ENCODE data around the gene BRCA1.

The BRCA1 gene

DNA sequence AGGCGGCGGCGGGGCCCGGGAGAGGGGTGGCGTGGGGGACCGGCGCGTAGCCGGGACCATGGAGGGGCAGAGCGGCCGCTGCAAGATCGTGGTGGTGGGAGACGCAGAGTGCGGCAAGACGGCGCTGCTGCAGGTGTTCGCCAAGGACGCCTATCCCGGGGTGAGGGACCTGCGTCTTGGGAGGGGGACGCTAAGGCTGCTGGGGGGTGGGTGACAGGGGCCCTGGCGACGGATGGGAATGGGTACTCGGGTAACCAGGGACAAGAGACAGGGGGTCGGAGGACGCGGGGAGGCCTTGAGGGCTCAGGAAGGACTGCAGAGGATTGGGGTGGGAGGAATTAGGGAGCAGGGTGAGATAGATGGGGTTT lies 99.9 kb downstream of the BRCA1 start:
- no peak for DNase-seq

DNA sequence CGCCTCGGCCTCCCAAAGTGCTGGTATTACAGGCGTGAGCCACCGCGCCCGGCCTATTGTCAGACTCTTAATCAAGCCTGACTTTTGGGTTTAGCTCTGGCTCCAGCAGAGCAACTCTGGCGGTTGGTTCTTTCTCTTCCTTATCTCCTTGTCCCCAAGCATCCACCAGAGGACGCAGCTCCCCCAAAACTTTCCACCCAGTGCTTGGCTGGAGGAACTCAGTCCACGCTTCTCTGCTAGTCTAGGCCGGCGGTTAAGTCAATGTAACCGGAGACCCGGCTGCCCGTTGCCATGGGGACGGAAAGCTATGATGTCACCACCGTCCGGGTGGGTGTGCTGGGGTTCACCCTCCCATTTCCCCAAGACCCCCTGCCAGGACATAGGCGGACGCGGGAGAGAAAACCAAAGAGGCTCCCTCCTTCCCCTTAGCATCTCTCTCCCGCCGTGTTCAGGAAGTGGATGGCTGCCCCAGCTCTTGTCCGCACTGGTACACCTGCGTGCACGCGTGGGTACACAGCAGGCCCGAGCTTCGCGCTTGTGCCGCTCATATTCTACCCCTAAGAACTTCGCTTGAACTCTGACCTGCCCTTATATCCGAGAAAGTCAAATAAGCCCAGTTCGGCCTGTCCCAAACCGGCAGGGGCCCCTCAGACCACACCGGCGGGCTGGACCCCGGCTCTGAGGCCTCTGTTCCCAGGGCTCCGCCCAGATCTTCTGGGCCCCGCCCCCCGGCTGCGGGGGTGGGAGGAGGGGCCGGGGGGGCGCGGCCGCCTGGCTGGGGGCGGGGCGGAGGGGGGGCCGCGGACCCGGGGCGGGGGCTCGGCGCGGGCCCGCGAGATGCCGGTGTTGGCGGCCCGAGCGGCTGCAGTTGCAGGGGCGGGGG lies 100.5 kb downstream of the BRCA1 start, which contains the start of gene RND2:
Gene RND2 (plus strand): TSS at position 825 of the 883 bp plus-strand sequence. CDS start 117 bp downstream, outside the sequence.
- peak; percentile 96 for DNase-seq

DNA sequence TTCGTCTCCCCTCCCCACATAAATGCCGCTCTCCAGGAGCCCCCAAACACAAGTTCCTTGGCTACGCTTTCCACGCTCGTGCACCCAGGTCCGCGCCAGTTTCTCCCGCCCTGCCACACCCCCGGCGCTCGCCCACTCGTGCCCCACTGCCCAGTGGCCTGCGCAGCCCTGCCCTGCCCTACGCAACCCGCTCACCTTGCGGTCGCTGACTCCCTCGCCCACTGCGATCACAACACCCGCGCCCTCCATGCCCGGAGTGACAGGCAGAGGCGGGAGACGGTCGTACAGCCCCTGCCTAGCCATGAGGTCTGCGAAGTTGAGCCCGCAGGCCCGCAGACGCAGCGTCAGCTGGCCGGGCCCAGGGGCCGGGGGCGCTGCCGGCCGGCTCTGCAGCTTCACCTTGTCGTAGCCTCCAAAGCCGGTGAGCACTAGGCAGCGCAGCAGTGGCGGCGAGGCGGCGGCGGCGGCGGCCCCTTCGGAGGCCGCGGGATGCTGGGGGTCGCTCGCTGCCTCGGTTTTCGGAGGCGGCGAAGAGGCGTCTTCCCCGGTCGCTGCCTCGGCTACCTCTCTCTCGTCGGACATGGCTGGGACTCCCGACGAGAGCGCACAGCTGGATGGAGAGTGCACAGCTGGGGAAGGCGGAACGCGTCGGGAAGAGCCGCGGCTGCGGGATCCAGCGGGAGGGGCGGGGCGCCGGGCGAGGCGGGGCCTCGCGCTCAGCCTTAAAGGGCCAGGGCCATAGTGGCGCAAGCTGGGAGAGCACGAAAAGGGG lies 103.2 kb downstream of the BRCA1 start, which contains the start of gene VAT1:
Gene VAT1 (minus strand): TSS at position 645 of the 772 bp plus-strand sequence. CDS start 63 bp downstream, at position 582.
- peak; percentile 78 for DNase-seq

DNA sequence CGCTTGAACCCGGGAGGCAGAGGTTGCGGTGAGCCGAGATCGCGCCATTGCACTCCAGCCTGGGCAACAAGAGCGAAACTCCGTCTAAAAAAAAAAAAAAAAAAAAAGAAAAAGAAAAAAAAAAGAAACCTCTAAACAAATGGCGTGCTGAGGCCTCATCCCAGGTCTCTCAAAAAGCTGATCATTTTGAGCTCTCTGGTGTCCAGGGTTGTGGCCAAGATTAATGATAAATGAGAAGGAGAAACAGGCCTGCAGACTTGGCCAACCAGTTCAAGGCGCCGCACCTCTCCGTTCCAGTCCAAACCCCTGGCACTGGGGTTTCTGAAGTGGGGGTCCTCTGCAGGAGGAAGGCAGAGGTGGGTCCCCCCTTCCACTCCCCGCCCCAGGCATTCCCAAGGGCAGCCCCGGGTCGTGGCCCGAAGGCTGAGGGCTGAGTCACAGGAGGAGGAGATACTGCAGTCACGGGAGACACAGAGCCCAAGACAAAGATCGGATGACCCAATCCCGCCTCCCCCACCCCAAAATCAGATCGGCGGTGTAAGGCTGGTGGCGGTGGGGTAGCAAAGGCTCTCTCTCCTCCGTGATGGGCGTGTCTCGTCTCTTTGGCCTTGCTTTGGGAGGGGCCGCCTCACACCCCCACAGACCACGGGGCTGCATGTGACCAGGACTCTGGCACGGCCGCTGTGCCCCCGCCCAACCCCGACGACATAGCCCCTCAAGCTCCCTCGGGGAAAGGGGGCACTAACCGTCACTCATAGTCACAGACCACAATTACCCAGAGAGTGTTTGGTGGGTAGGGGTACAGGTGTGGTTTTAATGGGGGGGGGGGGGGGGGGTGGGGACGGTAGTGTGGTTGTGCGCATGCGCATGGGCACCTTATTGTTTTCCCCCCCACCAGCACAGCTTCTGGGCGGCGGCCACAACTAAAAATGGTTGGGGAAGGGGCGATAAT lies 104.1 kb downstream of the BRCA1 start:
- DNase-seq = peak; percentile 81

DNA sequence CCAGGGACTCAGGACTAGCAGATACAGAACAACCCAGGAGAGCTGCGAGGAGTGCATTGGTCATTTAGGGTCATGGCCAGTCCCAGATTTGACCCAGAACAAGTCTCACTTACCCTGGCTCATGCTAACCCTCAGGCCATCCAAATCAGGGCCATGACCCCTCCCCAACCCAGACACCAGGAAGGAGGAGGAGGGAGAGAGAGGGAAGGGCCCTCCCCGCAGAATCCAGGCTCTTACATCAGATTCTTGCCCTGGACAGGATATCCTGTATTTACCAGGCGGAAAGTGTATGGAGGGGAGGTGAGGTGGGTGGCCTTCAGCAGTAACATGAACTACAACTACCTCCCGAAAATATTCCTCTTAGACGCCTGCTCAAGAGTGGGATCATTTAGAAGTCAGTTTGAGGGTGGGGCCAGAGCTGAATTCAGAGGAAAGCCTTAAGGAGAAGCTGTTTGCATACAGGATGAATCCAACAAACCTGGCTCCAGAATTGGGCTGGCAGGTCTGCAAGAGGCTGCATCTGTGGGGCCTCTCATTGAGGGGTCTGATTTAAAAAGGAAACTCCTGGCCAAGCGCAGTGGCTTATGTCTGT lies 105.0 kb downstream of the BRCA1 start:
- DNase-seq = peak; percentile 30

GRCh38 chr17:43019418-43019817 lies 105.7 kb downstream of the BRCA1 start:
- no peak for DNase-seq

GRCh38 chr17:43018932-43019331 lies 106.2 kb downstream of the BRCA1 start:
- no peak for DNase-seq

GRCh38 chr17:43018008-43018853 lies 106.9 kb downstream of the BRCA1 start:
- no peak for DNase-seq

- DNase-seq = no peak
These were observed 108.9 kb downstream of the BRCA1 start for GRCh38 chr17:43016216-43016615.

- no peak for DNase-seq
These were observed 109.6 kb downstream of the BRCA1 start for GRCh38 chr17:43015579-43015978.

GRCh38 chr17:43014649-43015542 lies 110.3 kb downstream of the BRCA1 start:
- DNase-seq = no peak

DNA sequence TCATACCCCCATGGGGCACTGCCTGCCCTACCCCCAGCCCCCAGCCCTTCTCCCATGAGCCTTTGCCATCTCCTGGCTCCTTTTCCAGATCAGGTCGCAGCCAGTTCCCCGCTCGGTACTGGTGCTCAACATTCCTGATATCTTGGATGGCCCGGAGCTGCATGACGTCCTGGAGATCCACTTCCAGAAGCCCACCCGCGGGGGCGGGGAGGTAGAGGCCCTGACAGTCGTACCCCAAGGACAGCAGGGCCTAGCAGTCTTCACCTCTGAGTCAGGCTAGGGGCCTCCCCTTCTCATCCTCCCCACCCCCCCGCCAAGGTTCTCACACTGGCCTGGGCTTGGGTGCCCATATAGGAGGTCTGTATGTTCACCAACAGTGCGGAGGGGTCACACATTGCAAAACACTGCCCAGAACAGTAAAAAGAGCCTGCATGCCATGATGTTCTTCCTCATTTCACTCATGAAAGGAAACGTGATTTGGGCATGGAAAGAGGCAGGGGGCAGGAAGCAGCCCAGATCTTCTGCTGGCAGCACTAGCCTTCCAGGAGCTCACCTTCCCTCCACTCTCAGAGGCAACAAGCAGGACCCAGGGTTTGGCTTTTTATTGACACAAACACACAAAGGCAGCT lies 111.0 kb downstream of the BRCA1 start:
- no peak for DNase-seq

GRCh38 chr17:43013296-43013695 lies 111.9 kb downstream of the BRCA1 start:
- DNase-seq = no peak

- DNase-seq = no peak
These were observed 113.3 kb downstream of the BRCA1 start for GRCh38 chr17:43011728-43012472.

DNA sequence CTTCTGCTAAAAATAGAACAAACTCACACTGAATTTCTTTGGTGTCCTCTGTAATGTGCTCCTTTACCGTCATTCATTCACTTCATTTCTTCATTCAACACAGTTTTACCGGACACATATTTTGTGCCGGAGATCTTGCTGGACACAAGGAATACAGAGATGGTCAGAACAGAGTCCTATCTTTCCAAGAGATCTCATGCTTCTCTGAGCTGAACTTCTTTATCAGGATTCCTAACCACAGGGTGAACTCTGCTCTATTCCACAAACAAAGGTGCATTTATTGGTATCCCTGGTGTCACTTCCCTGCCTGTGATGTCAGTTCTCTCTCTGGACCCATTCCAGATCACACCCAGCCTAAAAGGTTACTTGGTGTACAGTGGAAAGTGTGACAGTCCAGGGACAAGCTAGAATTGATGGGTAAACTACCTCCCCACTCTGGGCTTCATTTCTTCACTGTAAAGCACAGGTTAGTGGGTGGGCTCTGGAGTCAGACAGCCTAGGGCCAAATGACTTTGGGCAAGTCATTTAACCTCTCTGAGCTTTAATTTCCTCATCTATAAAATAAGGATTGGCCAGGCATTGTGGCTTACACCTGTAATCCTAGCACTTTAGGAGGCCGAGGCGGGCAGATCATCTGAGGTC lies 114.4 kb downstream of the BRCA1 start:
- no peak for DNase-seq

GRCh38 chr17:43006639-43007551 lies 118.3 kb downstream of the BRCA1 start, which contains the start of gene IFI35:
Gene IFI35 (plus strand): TSS chr17:43006784. CDS start chr17:43006948, 164 bp downstream.
- peak; percentile 81 for DNase-seq

Data from fibroblast of skin of back (primary cell).